Esophagus muscularis mucosa (tissue), 4 donors: ENCODE measurements around the gene TMEM170A. TPM values are rescaled to one million over a fixed set of nuclear protein-coding genes. Genes with fewer than 3 reads are reported as not detected.

ENCODE experiments used
- DNase-seq: peaks from one replicate; pipeline ENCODE4 v3.0.0-alpha.2; 2017; ENCODE audit errors: extremely low spot score
- H3K27ac ChIP-seq, 4 donors: fragments of 200-600 bp; sonication (generic); replicated peaks in 1 of 4; 1 replicate in 3 of 4; 2 replicates in 1 of 4; pipeline ENCODE4 v1.5.1; 2016 to 2019; ENCODE audit warnings: mild to moderate bottlenecking in 1 of 4
- H3K27me3 ChIP-seq, 4 donors: fragments of 200-600 bp; sonication (generic); one replicate each; pipeline versions ENCODE4 v1.5.1 to v1.6.0; 2016 to 2019
- H3K36me3 ChIP-seq, 4 donors: fragments of 200-600 bp; sonication (generic); one replicate each; pipeline ENCODE4 v1.5.1; 2016 to 2019
- H3K4me1 ChIP-seq, 4 donors: fragments of 200-600 bp; sonication (generic); one replicate each; pipeline ENCODE4 v1.5.1; 2016 to 2019
- H3K4me3 ChIP-seq, 4 donors: fragments of 200-600 bp; sonication (generic); 1 replicate in 2 of 4; 2 replicates in 2 of 4; pipeline ENCODE4 v1.5.1; 2016 to 2019; ENCODE audit warnings: mild to moderate bottlenecking in 4 of 4, moderate library complexity in 1 of 4
- H3K9me3 ChIP-seq, 4 donors: fragments of 200-600 bp; sonication (generic); 1 replicate in 3 of 4; 2 replicates in 1 of 4; pipeline ENCODE4 v1.5.1; 2016 to 2019
- EP300 ChIP-seq: sonication (generic); formaldehyde crosslinking; IDR thresholded peaks from one replicate; pipeline ENCODE4 v1.6.1; 2017; ENCODE audit warnings: antibody characterized with exemption
- POLR2A ChIP-seq: fragments of 450-650 bp; IDR thresholded peaks from one replicate; pipeline ENCODE4 v1.6.1; 2017; ENCODE audit warnings: antibody characterized with exemption, moderate library complexity, mild to moderate bottlenecking, low read depth
- POLR2AphosphoS5 ChIP-seq, 2 donors: sonication (generic); formaldehyde crosslinking; IDR thresholded peaks; one replicate each; pipeline ENCODE4 v1.6.1; 2017; ENCODE audit warnings: antibody characterized with exemption in 2 of 2
- WGBS: methylation state at CpG from one replicate; pipeline ENCODE4 v1.1.5; 2018; 5-methylcytosine and 5-hydroxymethylcytosine counted together
- intact Hi-C: fragments of 100-400 bp; cut with DNase I; formaldehyde crosslinking; loops from one replicate; pipeline ENCODE4 v1.15.1; 2023
- total RNA-seq, 4 donors: library from RNA; depleted of rRNA; stranded (reverse); fragments of >200 nt; gene quantifications; one replicate each; pipeline versions ENCODE4 v1.1.0 to v1.2.1, GENCODE V29; 2016
- TF ChIP-seq, protein P1 (sequence below), 3 experiments: fragments of 200-600 bp in 2 of 3; fragments of 450-650 bp in 1 of 3; sonication (generic) in 2 of 3; IDR thresholded peaks; one replicate each; pipeline ENCODE4 v1.5.1; 2017 to 2019; ENCODE audit warnings: antibody characterized with exemption in 3 of 3, mild to moderate bottlenecking in 2 of 3, moderate library complexity in 1 of 3

TMEM170A gene
- total RNA-seq, 4 donors from 2014 or later, result 11.2 to 18.3 (median 14.9) TPM

DNA sequence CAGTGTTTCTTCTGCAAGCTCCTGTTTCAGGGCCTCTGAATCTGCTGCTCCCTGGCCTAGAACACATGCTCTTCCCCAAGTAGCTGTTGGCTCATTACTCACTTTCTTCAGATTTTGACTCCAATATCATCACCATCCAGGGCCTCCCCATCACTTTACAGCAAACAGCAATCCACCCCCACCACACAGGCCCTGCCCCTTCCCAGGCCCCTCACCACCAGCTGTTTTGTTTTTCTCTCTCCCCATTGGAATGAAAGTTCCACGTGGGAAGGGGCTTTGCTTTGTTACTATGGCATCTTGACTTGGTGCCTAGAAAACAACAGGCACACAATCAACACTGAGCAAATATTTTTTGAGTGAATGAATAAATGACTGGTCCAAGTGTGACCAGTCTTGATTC is 4.0 kb downstream of the TMEM170A start:
- Histone ChIP-seq H3K27me3 (peaks cover 0 to 3% (median 0%) of the 10 kb centered on the region in 4 donors), H3K27ac (no peak overlapping the region), H3K4me3 (no peak overlapping the region), H3K36me3 (no peaks in the 10 kb centered on the region), H3K9me3 (no peaks in the 10 kb centered on the region), H3K4me1 (peaks cover 16 to 51% (median 37%) of the 10 kb centered on the region in 4 donors)
- no peak for DNase-seq
- intact Hi-C loops, result no loop called here
- TF ChIP-seq, protein P1, sequence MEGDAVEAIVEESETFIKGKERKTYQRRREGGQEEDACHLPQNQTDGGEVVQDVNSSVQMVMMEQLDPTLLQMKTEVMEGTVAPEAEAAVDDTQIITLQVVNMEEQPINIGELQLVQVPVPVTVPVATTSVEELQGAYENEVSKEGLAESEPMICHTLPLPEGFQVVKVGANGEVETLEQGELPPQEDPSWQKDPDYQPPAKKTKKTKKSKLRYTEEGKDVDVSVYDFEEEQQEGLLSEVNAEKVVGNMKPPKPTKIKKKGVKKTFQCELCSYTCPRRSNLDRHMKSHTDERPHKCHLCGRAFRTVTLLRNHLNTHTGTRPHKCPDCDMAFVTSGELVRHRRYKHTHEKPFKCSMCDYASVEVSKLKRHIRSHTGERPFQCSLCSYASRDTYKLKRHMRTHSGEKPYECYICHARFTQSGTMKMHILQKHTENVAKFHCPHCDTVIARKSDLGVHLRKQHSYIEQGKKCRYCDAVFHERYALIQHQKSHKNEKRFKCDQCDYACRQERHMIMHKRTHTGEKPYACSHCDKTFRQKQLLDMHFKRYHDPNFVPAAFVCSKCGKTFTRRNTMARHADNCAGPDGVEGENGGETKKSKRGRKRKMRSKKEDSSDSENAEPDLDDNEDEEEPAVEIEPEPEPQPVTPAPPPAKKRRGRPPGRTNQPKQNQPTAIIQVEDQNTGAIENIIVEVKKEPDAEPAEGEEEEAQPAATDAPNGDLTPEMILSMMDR (IDR thresholded peaks at IDR 0.05), result no peak
- no peak for TF ChIP-seq POLR2AphosphoS5 (IDR thresholded peaks at IDR 0.05)
- TF ChIP-seq POLR2A, result no peak
- 22% methylated on average over 1 of the region's 1 CpG for WGBS

GRCh38 chr16:75459691-75460090 is 4.8 kb downstream of the TMEM170A start:
- no peak overlapping the region for H3K27ac ChIP-seq
- WGBS, result 100% methylated on average over 3 of the region's 4 CpGs
- peaks cover 0 to 3% (median 0%) of the 10 kb centered on the region in 4 donors for H3K27me3 ChIP-seq
- H3K4me3 ChIP-seq, result no peak overlapping the region
- H3K9me3 ChIP-seq, result no peaks in the 10 kb centered on the region
- intact Hi-C loops, result no loop called here
- peaks cover 16 to 47% (median 36%) of the 10 kb centered on the region in 4 donors for H3K4me1 ChIP-seq
- no peaks in the 10 kb centered on the region for H3K36me3 ChIP-seq
- DNase-seq, result no peak
- no peak for TF ChIP-seq POLR2A
- TF ChIP-seq EP300, result no peak
- TF ChIP-seq, protein P1 (IDR thresholded peaks at IDR 0.05), result no peak

DNA sequence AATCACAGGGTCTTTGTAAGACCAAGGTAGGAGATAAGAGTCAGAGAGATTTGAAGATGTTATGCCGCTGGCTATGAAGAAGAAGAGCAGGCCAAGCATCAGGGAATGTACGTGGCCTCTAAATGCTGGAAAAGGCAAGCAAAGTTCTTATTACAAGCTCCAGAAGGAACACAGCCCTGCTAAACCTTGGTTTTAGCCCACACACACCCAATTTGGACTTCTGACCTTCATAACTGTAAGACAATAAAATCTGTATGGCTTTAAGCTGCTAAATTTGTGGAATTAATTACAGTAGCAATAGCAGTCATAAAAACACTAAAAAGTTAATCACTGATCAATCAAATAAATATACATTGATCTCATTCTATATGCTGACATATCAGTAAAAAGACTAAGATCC is 6.0 kb downstream of the TMEM170A start:
- Histone ChIP-seq H3K4me1 (peaks cover 22 to 53% (median 35%) of the 10 kb centered on the region in 4 donors), H3K4me3 (no peak overlapping the region), H3K27me3 (peaks cover 0 to 3% (median 0%) of the 10 kb centered on the region in 4 donors), H3K9me3 (no peaks in the 10 kb centered on the region), H3K27ac (no peak overlapping the region), H3K36me3 (no peaks in the 10 kb centered on the region)
- no peak for TF ChIP-seq POLR2A
- TF ChIP-seq, protein P1 (IDR thresholded peaks at IDR 0.05), result no peak
- no peak for DNase-seq
- intact Hi-C loops, result no loop called here
- WGBS, result 98% methylated on average over 2 of the region's 2 CpGs

GRCh38 chr16:75458029-75458428 is 6.5 kb downstream of the TMEM170A start:
- no peak for TF ChIP-seq EP300
- TF ChIP-seq, protein P1 (IDR thresholded peaks at IDR 0.05), result no peak
- TF ChIP-seq POLR2A, result no peak
- no peak for TF ChIP-seq POLR2AphosphoS5 (IDR thresholded peaks at IDR 0.05)

GRCh38 chr16:75457485-75458021 is 6.9 kb downstream of the TMEM170A start:
- 90% methylated on average over 5 of the region's 5 CpGs for WGBS
- Histone ChIP-seq H3K36me3 (no peaks in the 10 kb centered on the region), H3K9me3 (no peaks in the 10 kb centered on the region), H3K4me1 (peaks cover 21 to 53% (median 28%) of the 10 kb centered on the region in 4 donors), H3K27me3 (peaks cover 0 to 1% (median 0%) of the 10 kb centered on the region in 4 donors), H3K4me3 (no peak overlapping the region), H3K27ac (no peak overlapping the region)
- TF ChIP-seq, protein P1 (IDR thresholded peaks at IDR 0.05), result no peak
- TF ChIP-seq POLR2A (no peak), POLR2AphosphoS5 (IDR thresholded peaks at IDR 0.05) (no peak), EP300 (no peak)
- no peak for DNase-seq
- intact Hi-C loops, result no loop called here

More at GRCh38 chr16:75458029-75458428, 6.5 kb downstream of the TMEM170A start:
- no peak overlapping the region for H3K27ac ChIP-seq
- 92% methylated on average over 4 of the region's 4 CpGs for WGBS
- H3K36me3 ChIP-seq, result no peaks in the 10 kb centered on the region
- no peaks in the 10 kb centered on the region for H3K9me3 ChIP-seq
- H3K27me3 ChIP-seq, result peaks cover 0 to 3% (median 0%) of the 10 kb centered on the region in 4 donors
- H3K4me3 ChIP-seq, result no peak overlapping the region
- H3K4me1 ChIP-seq, result peaks cover 24 to 55% (median 32%) of the 10 kb centered on the region in 4 donors
- intact Hi-C loops, result no loop called here
- DNase-seq, result no peak
